ENCODE data around the gene KDM7A.

DNA sequence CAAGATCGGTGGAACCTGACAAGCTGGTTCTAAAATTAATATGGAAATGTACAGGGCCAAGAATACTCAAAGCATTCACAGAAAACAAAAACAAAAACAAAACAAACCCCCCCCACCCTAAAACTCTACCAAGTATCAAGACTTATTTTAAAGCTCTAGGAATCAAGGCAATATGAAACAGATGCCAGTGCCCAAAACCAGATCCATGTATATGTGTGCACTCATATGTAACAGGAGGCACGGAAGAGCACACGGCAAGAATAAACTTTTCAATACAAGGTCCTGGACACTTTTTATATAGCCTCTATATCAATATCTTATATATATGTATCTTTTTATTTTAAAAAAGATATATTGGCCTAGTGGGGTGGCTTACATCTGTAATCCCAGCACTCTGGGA is 35.5 kb downstream of the KDM7A start:
- TF ChIP-seq, protein P1, sequence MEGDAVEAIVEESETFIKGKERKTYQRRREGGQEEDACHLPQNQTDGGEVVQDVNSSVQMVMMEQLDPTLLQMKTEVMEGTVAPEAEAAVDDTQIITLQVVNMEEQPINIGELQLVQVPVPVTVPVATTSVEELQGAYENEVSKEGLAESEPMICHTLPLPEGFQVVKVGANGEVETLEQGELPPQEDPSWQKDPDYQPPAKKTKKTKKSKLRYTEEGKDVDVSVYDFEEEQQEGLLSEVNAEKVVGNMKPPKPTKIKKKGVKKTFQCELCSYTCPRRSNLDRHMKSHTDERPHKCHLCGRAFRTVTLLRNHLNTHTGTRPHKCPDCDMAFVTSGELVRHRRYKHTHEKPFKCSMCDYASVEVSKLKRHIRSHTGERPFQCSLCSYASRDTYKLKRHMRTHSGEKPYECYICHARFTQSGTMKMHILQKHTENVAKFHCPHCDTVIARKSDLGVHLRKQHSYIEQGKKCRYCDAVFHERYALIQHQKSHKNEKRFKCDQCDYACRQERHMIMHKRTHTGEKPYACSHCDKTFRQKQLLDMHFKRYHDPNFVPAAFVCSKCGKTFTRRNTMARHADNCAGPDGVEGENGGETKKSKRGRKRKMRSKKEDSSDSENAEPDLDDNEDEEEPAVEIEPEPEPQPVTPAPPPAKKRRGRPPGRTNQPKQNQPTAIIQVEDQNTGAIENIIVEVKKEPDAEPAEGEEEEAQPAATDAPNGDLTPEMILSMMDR (IDR thresholded peaks at IDR 0.05), result no peak
- TF ChIP-seq POLR2A (IDR thresholded peaks at IDR 0.05), result no peak
